ENCODE results near the gene RAB29. TPM values are rescaled to one million over a fixed set of nuclear protein-coding genes. Genes with fewer than 3 reads are reported as not detected.
A peak's percentile ranks its signal among the peaks of the same experiment; 100 is the strongest.
"Not testable (repeated sequence)": the region's sequence is repeated elsewhere in the genome, so short reads cannot be mapped to it uniquely, and the experiment has no call there.

The RAB29 gene, protein sequence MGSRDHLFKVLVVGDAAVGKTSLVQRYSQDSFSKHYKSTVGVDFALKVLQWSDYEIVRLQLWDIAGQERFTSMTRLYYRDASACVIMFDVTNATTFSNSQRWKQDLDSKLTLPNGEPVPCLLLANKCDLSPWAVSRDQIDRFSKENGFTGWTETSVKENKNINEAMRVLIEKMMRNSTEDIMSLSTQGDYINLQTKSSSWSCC
- 30.1 TPM for total RNA-seq

DNA sequence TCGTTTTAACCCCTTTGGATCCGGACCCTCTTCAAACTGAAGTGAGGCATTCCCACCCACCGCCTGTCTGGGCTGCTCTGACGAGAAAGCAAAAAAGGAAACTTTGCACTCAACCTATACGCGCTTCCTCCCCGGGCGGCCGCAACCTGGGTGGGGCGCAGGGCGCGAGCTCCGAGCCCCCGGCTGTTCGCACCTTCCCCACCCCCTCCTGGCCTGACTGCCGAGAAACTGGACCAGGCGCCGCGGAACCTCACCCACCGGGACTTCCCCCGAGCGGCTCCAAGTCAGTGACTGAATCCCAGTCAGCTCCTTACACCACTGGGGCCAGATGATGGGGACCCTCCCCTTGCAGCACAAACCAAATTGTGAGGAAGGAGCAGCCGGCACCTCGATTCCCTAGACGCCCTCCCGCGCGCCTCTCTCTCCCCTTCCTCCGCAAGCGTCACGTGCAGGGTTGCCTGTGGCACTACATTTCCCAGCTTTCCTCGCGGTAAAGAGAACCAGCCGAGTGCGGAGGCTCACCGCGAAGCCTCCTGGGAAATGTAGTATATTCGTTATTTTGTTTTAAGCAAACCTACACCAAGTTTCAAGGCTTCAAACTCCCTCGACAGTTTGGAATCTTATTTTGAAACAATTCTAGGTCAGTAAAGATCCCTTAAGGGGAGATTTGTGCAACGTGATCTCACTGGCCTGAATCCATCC, at the start of gene RAB29:
Gene RAB29 (minus strand): TSS at position 468 of the 702 bp plus-strand sequence. CDS start 526 bp downstream, outside the sequence.
- DNase-seq (ENCODE audit: low spot score) = peak; percentile 83

DNA sequence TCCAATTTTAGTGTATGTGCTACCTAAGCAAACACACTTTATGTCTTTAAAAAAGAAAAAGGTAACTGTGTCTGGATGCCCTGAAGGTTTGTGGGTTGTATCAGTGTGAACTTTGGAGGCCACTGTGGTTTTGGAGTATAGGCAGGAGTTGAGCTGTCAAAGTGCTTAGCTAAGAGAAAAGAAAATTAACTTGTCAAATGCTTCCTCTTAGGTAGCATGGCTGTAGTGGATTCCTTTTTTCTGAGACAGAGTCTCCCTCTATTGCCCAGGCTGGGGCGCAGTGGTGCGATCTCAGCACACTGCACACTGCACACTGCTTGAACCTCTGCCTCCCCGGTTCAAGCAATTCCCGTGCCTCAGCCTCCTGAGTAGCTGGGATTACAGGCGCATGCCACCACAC, 48.9 kb upstream of the RAB29 start:
- no peak for DNase-seq (ENCODE audit: low spot score)

DNA sequence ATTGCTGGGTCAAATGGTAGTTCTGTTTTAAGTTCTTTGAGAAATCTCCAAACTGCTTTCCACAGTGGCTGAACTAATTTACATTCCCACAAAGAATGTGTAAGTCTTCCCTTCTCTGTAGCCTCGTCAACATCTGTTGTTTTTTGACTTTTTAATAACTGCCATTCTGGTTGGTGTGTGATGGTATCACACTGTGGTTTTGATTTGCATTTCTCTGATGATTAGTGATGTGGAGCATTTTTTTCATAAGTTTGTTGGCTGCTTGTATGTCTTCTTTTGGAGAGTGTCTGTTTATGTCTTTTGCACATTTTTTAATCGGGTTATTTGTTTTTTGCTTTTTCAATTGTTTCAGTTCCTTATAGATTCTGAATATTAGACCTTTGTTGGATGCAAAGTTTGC, 48.0 kb upstream of the RAB29 start:
- not testable (repeated sequence) for DNase-seq (ENCODE audit: low spot score)

DNA sequence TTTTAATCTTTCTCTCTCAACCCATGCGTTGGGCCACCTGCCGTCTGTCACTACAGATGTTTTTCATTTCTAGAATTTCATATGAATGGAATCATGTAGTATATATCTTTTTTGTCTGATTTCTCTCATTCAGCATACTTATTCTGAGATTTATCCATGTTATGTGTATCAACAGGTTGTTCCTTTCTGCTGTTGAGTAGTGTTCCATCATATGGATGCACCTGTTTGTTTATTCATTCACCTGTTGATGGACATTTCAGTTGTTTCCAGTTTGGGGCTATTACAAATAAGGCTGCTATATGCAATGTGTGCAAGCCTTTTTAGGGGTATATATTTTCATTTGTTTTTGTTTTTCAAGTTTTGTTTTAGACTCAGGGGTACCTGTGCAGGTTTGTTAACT, 47.1 kb upstream of the RAB29 start:
- DNase-seq (ENCODE audit: low spot score) = no peak

DNA sequence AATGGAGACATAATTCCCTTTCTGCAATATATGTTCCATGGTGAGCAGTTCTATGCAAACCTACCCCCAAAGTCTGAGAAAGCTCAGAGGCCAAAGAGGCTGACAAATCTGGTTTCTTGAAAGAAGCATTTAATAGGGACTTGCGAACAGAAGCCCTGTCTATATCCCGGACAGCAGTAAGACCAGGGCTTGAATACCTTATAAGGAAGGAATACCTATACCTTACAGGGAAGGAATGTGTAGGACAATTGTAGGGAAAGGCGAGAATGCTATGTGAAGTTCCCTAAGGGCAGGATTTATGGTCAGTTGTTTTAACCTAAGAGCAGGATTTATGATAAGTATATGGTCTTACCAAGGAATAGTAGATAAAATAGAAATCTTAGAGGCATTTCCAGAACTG, 42.7 kb upstream of the RAB29 start:
- DNase-seq (ENCODE audit: low spot score) = no peak

DNA sequence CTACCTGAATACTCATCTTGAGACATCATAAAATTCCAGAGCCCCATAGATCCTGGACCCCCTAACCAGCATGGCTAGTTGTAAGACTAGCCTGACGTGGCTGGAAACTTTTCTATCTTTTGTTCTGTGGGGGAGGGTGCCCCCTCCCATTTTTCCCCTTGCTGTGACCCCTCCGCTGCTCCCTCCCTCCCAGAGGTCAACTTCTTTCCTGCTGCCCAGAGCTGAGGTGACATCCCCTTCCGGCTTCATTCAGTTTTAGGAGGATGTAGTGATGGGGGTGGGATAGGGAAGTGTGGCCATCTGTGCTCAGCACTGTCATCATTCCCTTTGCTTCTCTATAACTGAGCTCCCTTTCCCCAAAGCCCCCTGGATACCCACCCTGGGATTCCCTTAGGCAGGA, 42.1 kb upstream of the RAB29 start:
- no peak for DNase-seq (ENCODE audit: low spot score)

DNA sequence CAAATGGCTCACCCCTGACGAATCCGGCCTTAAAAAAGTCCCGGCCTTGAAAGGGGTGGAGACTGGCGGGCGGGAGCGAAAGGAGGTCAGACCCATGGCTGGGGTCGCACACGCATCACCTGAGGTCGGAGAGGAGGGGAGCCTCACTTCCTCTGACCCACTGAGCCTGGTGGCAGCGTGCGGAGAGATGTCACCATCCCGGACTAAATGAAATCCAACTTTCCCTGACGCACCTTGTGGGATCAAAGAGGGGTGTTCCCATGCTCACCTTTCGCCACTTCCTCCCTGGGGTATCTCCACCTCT, 38.4 kb upstream of the RAB29 start:
- DNase-seq (ENCODE audit: low spot score) = no peak

DNA sequence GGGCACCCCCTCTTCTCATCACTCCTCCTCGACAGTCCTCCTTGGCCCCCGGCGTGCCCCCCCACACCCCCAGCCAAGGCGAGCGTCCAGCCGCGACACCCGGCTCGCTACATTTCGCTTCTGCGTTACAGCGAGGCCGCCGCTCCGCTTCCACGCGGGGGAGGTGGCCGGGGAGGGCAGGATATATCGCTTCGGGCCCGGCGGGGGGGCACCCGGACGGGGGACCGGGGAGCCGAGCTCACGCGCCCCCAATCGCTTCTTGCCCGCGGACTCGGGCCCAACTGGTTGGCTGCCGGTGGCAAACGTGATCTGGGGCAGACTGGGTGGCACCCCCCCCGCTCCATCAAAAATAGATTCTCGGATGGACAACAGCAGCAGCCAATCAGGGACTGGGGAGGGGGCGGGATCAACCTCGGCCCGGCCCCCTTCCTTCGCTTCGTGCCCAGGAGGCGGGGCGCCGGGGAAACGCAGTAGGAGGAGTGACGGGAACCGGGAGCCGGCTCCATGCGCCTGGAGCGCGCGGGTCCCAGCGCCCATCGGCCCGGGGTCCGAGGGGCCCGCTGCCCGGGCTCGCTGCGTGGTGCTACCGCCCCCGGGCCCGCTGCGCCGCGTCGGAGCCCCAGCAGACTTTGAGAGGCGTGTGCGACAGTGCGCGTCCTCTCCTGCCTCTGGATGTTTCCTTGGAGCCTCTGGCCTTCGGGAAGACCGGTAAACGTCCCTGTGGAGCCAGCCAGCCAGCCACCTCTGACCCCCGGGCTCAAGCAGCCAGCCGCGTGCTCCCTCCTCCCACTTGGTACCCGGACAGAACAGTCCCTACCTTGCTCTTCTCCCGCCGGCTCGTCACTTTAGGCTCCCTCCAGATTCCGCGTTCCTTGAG, 37.8 kb upstream of the RAB29 start, which contains the start of gene SLC41A1:
Gene SLC41A1 (minus strand): TSS at position 321 of the 877 bp plus-strand sequence. CDS start 2,757 bp downstream, outside the sequence.
- DNase-seq (ENCODE audit: low spot score) = peak; percentile 95

DNA sequence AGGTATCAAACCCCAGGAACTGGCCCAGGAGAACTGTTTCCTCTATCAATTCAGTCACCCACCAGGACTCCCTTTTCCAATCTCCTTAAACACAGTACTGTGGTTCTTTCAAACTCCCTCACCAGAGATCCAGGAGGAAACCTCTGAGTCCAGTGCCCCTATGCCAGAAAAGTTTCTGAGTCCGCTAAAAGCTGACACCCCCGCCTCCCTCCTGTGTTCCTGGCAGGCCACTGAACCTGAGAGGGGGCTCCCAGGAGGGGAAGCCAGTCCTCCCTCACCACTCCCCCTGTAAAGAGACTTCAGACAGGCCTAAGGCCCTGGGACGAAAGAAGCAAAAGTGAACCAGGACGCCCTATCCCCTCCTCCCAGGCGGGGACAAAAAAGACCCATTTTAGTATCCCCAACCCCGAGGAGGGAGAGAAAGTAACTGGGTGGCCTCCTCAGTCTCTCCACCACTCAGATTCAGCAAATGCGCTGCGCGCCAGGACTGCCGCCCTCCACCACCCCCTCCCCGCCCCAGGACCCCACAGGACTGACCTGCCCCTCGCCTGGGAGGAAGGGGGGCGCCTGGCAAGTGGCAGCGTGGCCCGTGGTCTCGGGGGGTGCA, 37.1 kb upstream of the RAB29 start:
- DNase-seq (ENCODE audit: low spot score) = no peak

DNA sequence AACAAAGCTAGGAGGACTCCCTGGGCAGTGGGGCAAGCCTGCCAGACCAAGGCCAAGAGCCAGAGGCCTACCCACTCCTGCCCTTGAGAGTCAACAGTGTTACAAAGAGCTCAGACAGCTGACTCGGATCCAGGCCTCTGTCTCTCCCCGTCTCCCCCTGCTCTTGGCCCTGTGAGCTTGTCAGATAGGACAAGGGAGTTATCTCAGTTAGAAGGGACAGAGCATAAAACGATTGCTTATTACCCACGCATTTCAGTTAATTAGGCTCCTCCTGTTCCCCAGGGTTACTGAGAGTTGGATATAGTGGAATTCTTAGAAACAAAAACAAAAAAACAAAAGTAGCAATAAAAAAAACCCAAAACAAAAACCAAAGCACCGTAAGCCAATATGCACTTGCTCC, 36.4 kb upstream of the RAB29 start:
- no peak for DNase-seq (ENCODE audit: low spot score)

DNA sequence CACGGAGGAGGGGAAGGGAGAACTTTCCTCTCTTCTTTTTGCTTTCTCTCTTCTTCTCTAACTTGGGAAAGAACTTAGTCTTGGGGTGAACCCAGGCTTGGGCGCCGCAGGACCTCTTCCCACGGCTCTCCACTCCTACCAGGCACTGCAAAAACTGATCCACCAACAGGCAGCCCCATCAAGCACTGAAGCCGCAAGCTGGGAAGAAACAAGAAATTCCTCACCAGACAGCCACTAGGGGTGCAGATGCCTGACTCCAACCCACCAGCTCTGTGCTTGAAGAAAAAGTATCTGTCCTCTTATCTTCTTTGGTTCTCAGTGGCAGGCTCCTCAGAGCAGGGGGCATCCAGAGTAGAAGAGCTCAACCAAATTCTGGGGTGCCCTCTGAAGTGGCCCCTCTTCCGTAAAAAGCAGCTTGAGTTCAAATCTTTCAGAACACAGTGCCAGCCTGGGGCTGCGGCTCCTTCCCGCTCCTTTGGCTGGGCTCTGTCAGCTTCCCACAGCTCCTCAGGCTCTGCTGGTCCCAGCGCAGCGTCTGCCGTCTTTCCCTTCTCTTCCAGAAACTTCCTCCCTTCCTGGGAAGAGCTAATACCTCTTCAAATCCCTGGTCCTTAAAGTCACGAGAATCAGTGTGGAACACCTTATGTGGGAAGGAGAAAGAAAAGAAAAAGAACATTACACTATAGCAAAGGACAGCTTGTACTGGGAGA, 35.3 kb upstream of the RAB29 start:
- no peak for DNase-seq (ENCODE audit: low spot score)

DNA sequence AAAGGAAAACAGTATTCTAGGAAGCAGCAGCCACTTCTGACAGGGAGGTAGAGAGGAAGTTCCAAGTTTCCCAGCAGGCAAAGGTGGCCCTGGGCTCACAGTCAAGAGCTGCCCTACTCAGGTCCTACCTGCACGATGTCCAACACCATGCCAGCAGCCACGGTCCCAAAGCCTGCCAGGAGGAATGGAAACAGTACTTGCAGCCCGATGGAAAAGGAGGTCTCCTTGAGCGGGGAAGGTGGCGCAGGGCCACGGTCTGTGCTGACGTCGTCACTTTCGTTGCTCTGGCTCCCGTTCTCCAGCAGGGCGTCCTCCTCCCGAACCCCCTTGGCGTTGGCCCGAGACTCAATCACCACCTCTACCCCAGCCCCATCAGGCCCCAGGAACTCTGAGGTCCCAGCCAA, 34.7 kb upstream of the RAB29 start:
- no peak for DNase-seq (ENCODE audit: low spot score)

DNA sequence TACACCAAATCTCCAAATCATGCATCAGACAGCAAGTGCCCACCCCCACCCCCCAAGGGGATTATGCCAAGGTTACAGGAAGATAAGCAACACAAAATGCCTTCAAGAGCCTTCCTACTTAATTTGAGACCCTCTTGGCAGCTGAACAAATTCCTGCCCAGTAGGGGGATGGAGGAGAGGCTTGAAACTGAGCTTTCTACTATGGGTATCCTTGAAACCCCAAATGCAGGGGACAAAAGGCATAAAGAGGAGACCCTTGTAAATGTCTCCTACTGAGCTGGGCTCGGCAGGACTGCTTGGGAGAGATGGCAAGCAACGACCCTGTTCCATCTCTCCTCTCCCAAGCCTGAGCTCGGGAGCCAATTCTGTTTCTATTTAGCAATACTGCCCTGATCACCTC, 34.2 kb upstream of the RAB29 start:
- DNase-seq (ENCODE audit: low spot score) = no peak

DNA sequence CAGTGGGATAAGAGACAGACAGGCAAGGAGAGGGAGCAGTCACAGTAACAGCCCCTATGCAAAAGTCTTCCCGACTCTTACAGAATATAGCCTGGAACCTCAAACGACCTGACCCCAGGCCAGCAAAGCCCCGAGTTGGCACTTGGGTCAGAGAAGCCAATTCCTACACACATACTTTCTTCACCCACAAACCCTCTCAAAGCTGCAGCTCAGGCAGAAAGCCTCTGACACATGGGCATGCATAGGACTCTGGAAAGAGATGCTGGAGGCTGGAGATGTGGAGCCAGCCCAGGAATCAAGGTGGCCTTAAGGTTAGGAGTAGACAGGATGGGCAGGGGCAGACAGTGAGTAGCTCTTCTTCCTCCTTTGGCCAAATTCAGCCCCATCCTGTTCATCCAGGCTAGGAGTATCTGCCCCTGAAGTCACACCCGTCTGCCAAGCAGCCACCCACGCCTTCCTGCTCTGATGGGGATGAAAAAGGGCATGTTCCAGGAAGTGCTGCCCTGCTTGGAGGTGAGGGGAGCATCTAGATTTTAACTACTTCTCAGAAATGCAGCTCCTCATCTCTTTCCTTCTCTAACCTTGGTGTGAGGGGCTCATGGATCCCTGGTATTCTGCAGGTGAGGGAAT, 29.9 kb upstream of the RAB29 start:
- no peak for DNase-seq (ENCODE audit: low spot score)

DNA sequence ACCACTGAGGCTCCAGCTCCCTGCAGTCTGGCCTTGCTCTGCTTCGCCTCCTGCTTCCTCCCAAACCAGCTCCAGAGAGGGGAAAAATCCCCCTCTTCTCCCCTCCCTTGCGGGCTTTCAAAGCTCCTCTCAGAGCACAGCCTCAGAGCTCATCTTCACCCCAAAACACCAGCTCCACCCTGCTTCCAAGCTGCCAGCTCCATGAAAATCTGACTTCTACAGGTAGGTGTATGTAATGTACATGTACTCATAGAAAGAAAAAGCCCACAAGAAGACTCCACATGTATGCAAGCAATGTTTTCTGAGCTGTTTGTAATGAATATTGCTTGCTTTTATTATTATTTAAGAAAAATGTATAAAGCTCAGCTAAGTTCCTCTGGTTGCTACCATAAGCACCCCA, 29.3 kb upstream of the RAB29 start:
- DNase-seq (ENCODE audit: low spot score) = no peak

DNA sequence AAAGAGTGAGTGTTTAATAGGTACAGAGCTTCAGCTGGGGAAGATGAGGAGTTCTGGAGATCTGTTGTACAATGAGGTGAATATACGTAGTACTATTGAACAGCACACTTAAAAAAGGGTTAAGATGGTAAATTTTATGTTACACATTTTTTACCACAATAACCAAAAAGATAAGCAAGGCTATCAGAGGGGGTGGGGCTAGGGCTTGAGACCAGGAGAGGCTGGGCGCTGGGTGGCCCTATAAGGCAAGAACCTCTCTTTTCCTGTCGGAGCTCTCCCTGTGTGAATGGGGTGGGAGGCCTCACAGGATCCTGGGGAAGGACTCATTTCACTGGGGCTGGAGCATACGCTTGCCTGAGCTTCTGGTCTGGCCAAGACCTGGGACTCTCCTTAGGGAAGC, 28.7 kb upstream of the RAB29 start:
- no peak for DNase-seq (ENCODE audit: low spot score)

DNA sequence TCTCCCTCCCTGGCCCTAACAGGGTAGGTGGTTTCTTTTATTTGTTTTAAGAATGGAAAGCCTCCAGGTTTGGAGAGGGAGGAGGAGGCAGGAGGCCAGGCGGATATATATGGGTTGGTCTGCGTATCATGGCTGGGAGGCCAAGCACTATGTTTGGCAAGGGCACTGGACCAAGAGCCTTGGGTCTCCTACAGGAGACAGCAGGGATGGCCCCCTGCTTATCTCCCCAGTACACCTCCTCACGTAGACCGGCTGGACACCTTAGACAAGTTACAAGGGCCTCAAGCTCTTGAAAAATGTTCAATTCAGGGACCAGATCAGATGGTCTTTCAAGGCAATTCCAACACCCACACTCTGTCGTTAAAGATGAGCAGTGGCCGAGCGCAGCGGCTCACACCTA, 26.8 kb upstream of the RAB29 start:
- DNase-seq (ENCODE audit: low spot score) = no peak

DNA sequence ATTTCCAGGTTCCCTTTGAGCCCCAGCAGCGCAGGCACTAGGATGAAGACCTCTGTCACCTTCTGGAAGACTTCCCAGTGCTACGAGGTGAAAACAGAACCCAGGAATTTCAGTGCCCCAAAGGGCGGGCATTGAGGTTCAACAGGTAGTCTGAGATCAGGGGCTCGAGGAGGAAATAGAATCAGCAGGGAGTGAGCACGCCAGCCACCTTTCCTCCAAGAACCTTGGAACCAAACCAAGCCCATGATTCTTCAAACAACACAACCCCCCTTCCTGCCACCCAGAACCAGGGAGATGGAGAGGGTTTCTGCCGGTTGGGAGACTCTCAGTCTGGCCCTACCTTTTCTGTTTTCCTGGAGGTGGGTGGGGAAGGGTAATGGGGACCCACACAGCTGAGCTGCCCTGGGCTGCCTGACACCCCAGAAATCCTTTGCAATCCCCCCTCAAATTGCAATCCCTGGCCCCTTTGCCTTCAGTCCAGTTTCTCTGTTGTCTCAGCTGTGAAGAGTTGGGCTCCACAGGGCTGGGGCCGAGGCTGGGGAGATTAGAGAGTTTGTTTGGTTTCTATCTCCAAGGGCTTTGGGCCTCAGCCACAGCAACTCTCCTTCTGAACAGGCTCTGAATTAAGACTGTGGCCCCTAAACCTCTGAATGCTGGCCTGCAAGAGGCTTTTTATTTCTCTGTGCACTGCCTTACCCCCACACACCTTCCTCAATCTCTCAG, 25.9 kb upstream of the RAB29 start:
- DNase-seq (ENCODE audit: low spot score) = peak; percentile 47

DNA sequence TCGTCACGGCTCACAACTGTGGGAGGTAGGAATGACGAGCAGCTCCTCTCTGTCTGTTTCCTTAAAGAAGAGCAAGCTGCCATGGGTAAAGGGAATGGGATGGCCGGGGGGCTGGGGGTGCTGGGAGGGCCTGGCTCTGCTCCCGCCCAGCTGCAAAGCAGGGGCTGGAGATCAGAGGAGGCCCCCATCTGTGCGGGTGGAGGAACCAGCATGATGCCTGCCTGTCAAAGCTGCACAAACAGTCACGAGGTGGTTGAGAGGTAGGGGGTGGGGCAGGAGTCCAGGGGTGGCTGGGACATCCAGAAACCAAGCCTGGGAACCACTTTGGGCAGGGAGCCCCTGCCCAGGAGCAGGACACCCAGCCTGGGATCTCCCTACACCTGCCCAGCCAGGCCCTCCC, 25.1 kb upstream of the RAB29 start:
- DNase-seq (ENCODE audit: low spot score) = no peak

DNA sequence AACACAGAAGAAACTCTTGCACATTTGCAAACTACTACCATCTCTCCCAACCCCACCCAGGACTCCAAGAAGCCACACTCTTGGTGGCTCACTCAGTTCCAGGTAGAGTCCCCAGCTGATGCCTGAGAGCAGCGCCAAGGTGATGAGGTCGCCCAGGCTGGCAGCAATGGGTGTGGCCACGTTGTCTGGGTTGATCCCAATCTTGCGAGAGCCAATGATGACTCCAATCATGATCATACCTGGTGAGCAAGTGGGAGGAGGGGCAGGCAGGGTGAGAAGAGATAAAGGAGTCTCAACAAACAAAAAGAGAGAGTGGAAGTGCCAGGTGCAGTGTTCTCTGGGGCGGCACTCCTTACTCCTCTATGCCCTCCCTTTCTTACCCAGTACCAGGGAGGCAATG, 23.3 kb upstream of the RAB29 start:
- DNase-seq (ENCODE audit: low spot score) = peak; percentile 85

DNA sequence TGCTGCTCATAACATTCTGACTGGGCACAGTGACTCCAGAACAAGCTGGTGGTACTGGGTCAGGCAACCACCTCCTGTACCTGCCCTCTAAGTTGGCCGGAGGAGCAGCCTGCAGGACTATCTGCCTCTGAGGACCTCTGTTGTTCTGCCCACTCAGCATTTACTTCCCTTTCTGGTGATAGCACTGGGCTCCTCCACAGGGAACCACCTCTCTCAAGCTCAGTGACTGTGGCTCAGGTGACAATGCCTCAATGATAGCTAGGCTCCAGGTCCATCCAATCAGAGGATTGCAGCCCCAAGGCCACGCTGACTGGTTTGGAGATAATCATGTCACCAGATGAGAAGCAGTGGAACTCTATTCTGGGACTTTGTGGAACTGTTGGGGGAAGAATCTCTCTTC, 21.9 kb upstream of the RAB29 start:
- DNase-seq (ENCODE audit: low spot score) = no peak

All from mucosa of gallbladder (tissue), 1 donor.